HG03135 (cell line): ENCODE data around the gene DPP7.

ENCODE experiments used
- ATAC-seq: cut with Tn5 transposase; IDR thresholded peaks from one replicate; pipeline ENCODE4 v1.9.1; 2021; ENCODE audit warnings: mild to moderate bottlenecking, moderate library complexity; ENCODE audit not compliant: unreplicated experiment

DPP7 gene

DNA sequence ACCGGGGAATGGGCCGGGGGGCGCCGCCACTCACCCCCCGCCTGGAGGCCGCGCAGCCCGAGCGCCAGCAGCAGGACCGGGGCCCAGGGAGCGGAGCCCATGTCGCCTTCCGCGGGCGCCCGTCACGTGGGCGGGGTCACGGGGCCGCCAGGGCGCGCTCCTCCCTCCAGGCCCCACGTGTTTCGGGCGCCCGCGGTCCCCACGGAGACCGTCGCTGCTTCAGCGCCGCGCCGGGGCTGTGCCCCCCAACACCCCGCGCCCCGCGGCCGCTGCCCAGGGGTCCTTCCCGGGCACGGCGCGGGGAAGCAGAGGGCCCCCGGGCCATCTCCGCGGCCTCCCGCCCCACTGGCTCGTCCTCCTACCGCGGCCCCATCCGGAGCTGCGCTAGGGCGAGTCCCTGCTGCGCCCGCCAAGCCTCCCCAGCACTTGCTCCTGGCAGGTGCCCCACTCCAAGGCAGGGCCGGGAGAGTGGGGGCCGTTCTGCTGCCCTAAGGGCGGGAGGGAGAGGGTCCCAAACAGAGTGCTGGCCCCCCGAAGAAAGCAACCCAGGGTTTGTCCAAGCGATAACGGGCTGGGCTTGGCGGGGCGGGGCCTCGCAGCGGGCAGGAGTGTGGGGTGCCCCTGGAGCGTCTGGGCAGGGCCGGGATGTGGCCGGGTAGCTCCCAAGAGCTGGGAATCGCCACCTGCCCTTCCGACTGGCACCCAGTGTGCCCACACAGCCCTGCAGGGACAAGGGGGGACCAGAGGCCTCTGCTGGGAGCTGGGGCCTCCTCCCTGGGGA lies at the start of gene DPP7:
TSS of gene DPP7 (minus strand) at position 121 of the 781 bp plus-strand sequence. CDS start at position 101, 20 bp downstream.
- peak; percentile 71 for ATAC-seq

DNA sequence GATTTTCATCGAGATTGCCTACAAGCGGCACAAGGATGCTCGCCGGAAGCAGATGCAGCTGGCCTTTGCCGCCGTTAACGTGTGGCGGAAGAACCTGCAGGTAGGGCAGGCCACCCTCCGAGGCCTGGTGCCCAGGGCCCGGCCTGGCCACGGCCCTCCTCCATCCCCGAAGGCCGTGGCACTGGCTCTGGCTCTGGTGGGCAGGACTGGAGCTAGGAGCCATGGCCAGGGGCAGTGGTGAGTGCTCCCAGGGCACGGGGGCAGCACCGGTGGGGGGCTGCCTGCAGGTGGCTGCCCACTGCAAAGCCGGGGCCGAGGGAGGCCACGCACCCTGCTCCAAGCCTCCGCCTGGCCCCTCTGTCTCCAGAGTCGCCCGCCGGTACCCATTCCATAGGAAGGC lies 49.3 kb upstream of the DPP7 start:
- no peak for ATAC-seq

DNA sequence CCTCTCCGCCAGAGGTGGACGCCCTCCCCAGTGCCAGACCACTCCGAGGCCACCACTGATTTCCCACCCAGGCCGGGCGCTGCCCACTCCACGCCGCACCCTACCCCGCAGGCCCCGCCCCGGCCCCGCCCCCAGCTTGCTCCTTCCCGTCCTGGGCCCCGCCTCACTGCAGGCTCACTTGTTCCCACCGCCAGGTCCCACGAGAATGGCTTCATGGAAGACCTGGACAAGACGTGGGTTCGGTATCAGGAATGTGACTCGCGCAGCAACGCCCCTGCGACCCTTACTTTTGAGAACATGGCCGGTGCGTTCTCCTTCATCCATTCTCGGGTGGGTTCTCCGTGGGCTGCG lies 48.8 kb upstream of the DPP7 start:
- ATAC-seq, result no peak

DNA sequence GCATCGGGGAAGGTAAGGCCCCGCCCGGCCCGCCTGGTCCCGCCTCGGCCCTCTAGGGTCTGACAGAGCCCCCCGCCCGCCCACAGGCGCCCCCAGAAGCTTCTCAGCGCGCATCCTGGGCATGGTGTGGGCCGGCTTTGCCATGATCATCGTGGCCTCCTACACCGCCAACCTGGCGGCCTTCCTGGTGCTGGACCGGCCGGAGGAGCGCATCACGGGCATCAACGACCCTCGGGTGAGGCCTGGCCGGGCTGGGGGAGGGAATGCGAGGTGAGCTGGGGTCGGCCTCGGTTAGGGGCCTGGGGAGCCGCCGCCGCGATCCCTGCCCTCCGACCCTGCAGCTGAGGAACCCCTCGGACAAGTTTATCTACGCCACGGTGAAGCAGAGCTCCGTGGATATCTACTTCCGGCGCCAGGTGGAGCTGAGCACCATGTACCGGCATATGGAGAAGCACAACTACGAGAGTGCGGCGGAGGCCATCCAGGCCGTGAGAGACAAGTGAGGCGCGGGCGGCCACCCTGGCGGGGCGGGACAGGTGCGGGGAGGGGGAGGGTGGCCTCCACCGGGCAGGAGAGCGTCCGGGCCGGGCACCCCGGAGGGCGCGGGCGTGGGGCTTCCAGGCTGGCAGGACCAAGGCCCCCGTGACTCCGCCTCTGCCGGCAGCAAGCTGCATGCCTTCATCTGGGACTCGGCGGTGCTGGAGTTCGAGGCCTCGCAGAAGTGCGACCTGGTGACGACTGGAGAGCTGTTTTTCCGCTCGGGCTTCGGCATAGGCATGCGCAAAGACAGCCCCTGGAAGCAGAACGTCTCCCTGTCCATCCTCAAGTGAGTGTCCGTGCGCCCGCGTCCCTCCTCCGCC lies 48.2 kb upstream of the DPP7 start:
- ATAC-seq, result no peak

DNA sequence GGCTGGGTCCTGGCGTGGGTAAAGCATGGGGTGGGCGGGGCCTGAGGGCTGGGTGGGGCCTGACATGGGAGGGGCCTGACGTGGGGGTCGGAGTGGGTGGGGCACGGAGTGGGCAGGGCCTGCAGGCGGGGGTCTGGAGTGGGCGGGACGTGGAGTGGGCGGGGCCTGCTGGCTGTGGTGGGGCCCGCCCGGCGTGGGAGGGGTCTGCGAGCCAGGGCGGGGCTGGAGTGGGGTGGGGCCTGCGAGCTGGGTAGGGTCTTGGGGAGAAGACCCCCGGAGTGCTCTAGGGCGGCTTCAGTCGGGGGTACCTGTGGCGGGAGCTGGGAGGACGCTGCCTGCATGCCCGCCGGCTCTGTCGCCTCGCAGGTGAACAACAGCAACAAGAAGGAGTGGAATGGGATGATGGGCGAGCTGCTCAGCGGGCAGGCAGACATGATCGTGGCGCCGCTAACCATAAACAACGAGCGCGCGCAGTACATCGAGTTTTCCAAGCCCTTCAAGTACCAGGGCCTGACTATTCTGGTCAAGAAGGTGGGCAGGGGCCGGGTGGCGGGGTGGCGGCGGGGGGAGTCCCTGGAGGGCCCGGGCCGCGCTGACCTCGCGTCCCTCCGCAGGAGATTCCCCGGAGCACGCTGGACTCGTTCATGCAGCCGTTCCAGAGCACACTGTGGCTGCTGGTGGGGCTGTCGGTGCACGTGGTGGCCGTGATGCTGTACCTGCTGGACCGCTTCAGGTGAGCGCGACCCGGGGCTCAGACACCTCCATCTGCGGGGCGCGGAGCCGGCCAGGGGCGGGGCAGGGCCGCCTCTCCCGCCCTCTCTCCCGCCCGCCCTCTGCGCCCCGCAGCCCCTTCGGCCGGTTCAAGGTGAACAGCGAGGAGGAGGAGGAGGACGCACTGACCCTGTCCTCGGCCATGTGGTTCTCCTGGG lies 47.3 kb upstream of the DPP7 start:
- ATAC-seq, result no peak

DNA sequence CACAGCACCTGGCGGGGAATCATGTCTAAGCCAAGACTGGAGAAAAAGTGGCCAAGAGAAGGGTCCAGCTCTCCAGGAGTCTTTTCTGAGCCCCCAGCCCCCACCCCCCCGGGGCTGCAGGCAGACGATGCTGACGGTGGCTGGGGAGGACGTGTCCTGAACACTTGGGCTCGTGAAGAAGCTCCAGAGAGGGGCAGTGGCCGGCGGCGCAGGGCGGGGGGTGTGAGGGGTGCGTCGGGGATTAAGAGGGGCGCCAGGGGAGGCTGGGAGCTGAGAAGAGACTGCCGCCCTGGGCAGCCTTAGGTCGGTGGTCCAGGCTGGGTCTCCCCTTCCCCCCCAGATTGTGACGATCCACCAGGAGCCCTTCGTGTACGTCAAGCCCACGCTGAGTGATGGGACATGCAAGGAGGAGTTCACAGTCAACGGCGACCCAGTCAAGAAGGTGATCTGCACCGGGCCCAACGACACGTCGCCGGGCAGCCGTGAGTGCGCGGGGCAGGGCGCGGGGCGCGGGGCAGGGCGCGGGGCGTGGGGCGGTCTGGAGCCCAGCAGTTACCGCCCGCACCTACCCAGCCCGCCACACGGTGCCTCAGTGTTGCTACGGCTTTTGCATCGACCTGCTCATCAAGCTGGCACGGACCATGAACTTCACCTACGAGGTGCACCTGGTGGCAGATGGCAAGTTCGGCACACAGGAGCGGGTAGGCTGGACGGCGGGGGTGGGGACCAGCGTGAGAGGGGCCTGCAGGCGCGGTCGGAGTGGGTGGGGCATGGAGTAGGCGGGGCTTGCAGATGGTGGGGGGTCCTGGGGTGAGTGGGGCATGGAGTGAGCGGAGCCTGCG lies 46.4 kb upstream of the DPP7 start:
- no peak for ATAC-seq

DNA sequence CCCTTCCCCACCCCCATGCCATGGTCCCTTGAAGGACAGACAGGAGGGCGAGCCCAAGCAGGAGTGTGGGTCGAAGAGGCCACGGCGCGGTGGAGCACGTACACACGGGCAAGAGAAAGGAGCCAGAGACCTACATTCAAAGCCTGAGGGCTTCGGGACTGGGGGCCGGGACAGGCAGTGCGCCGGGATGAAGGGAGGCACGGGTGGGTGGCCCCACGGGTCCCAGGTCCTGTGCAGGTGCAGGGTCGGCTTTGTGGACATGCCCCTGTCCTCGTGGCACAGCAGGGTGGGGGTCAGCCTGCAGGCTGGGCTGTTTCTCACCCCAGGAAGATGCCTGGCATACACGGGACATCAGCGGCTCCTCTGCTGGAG lies 45.5 kb upstream of the DPP7 start:
- no peak for ATAC-seq

DNA sequence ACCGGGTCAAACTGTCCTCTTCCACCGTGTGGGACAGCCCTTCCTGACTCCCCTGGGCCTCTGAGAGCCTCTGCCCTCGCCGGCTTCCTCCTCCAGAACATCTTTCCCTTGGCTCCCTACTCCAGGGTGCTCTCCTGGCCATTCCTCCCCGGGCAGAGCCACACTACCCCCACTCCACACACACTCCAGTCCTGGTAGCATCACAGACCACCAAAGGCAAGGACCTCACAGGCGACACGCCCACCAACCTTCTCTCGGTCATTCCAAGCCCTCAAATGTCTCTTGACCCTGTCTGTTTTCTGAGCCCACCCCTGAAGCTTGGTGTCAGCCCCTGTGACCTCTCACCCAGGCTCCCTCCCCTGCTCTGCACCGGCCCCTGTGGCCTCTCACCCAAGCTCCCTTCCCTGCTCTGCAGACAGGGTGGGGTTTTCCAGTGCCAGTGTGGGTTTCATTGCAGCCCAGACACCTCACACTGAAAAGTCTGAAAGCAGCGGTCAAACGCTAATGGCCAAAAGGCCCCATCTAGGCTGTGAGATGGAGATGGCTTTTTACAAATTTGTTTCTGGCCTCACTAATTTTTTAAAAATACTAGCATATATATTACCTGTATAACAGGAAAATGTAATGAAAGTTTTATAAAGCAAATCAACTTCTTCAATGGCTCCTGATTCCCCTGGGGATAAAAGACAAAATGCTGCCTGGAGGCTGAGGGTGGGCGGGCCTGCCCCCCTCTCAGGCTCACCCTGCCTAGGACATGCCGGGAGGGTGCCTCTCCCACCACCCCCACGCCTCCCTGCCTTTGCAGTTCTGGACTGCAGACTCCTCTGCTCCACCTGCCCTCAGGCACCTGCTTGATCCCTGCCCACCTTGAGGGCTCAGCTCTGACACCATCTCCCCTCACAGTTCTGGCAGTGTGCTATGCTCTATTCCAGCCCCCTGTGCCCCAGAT lies 44.8 kb upstream of the DPP7 start:
- no peak for ATAC-seq

DNA sequence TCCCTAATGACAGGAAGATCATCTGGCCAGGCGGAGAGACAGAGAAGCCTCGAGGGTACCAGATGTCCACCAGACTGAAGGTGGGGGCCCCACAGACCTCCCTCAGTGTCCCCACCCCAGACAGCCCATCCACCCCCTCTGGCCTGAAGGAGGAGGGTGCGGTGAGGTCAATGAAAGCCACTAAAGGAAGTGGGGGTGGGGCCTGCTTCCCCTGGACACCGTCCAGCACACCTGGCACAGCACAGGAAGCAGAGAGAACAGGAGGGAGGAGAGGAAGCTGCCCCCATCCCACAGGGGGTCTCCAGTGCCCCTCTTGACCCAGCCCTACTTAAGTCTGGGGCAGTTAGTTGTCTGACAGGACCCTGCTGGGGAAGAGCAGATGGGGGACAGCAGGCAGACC lies 44.1 kb upstream of the DPP7 start:
- ATAC-seq, result no peak

DNA sequence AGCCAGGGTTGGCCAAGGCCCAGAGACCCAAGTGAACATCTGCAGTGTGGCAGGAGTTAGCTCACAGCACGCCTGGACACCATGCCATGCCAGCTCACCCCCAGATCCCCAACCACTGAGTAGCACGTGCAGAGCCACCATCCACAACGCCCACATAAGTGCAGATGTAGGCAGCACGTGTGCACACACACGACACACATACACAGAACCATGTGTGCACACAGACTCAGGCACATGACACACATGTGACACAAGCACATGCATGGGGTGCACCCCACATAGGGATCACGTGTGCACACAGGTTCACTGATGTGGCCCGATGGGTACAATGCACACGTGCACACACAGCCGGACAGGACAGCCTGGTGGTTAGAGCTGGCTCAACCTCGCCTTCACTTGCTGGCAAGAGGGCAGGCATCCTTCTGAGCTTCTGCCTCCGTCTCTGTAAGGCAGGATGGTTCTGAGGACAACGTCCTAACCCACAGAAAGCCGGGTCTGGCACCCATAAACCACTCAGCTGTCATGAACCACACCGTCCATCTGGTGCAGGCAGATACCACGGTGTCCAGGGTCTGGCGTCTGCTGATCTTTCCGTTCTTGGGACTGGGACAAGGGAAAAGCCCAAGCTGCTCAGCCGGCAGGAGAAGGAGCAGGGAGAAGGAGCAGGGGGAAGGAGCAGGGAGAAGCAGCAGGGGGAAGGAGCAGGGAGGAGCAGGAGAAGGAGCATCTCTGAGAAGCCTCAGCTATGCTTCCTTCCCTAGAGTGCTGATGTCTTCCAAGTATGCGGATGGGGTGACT lies 43.3 kb upstream of the DPP7 start:
- no peak for ATAC-seq

DNA sequence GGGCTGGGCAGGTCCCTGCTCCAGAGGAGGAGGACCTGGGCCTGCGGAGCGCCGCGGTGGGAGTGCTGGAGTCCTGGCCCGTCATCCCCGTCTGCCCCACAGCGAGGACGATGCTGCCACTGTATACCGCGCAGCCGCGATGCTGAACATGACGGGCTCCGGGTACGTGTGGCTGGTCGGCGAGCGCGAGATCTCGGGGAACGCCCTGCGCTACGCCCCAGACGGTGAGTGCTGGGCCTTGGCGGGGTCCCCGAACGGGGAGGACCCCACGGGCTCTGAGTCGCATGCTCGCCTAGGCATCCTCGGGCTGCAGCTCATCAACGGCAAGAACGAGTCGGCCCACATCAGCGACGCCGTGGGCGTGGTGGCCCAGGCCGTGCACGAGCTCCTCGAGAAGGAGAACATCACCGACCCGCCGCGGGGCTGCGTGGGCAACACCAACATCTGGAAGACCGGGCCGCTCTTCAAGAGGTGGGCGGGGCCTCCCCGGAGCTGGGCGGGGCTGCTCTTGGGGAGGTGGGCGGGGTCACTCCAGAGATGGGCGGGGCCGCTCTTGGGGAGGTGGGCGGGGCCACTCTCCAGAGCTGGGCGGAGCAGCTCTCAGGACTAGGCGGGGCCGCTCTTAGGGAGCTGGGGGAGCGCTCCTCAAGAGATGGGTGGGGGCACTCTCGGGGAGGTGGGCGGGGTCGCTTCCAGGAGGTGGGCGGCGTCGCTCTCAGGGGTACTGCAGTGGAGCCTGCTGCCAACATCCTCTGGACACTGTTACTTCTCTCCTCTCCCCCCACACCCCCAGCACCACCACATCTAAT lies 42.2 kb upstream of the DPP7 start:
- no peak for ATAC-seq

DNA sequence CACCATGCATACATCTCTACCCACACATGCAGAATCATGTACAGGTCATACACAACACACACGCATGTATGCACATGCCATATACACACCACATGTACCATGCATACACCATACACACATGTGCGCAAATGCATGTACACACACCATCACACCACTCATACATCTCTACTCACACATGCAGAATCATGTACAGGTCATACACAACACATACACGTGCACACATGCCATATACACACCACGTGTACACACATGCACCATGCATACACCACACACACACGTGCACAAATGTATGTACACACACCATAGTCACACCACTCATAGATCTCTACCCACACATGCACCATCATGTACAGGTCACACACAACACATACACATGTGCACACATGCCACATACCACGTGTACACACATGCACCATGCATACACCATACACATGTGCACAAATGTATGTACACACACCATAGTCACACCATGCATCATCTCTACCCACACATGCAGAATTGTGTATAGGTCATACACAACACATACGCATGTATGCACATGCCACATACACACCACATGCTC lies 38.4 kb upstream of the DPP7 start:
- ATAC-seq, result no peak

DNA sequence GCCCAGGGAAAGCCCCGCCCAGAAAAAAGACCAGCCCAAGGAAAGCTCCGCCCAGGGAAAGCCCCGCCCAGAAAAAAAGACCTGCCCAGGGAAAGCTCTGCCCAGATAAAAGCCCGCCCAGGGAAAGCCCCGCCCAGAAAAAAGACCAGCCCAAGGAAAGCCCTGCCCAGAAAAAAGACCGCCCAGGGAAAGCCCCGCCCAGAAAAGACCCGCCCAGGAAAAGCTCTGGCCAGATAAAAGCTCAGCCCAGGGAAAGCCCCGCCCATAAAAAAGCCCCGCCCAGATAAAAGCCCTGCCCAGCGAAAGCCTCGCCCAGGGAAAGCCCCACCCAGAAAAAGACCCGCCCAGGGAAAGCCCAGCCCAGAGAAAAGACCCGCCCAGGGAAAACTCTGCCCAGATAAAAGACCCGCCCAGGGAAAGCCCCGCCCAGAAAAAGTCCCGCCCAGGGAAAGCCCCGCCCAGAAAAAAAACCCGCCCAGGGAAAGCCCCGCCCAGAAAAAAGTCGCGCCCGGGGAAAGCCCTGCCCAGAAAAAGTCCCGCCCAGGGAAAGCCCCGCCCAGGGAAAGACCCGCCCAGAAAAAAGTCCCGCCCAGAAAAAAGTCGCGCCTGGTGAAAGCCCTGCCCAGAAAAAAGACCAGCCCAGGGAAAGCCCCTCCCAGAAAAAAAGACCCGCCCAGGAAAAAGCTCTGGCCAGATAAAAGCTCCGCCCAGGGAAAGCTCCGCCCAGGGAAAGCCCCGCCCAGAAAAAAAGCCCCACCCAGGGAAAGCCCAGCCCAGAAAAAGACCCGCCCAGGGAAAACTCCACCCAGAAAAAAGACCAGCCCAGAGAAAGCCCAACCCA lies 36.3 kb upstream of the DPP7 start:
- ATAC-seq, result peak; percentile 46

DNA sequence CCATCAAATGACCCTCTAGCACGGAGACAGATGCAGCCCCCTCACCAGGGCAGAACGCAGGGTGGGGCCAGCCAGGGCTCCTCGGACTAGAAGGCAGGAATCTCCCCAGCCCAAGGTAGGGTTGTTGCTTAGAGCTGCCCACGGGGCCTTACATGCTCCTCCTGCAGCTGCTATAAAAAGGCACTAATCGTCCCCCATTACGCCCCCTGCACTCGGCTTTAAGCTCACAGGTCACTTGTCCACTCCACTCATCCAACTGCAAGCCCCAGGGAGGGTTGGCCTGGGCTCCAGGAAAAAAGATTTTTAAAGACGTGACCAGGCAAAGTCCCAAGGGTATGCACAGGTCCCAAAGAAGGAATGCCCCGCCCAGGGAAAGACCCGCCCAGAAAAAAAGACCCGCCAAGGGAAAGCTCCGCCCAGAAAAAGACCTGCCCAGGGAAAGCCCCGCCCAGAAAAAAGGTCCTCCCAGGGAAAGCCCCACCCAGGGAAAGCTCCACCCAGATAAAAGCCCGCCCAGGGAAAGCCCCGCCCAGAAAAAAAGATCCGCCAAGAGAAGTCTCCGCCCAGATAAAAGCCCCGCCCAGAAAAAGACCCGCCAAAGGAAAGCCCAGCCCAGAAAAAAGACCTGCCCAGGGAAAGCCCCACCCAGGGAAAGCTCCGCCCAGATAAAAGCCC lies 35.5 kb upstream of the DPP7 start:
- peak; percentile 8 for ATAC-seq

DNA sequence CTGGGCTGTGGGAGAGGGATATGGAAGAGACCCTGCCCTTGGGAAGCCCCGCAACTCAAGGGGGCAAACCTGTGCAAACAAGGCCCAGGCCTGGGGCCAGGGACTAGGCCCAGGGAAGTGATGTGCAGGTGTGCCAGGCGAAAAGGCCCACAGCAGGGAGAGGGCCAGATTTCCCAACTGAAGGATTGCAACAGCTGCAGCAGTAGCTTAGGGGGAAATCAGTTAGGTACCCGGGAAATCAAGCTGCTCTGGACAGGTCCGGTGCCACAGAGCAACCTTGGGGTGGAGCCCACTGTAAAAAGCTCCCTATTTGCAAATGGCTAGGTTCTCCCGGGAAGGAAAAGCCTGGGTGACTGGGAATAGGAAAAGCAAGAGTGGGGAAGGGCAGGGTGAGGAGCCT lies 34.8 kb upstream of the DPP7 start:
- ATAC-seq, result no peak

DNA sequence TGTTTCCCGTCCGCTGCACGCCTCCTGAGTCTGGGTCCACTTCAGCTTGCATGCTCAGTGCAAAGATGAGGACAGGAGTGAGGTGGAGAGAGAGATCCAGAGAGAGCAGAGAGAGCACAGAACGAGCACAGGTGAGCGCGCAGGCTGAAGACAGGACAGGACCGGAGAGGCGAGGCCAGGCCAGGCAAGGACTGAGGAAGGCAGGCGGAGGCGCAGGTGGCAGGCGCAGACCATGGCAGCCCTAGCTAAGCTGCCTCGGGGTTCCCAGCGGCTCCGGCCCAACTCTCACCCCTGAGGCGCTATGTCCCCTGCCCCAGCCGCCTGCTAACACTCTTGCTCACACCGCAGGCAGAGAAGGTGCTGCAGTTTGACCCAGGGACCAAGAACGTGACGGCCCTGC lies 34.1 kb upstream of the DPP7 start:
- ATAC-seq, result no peak
